Gastroesophageal sphincter (tissue), 4 donors: Measurements from ENCODE around the gene AMER3. TPM values are rescaled to one million over a fixed set of nuclear protein-coding genes. Genes with fewer than 3 reads are reported as not detected.

ENCODE experiments used
- ATAC-seq: fragments of 150-250 bp; one replicate; pipeline ENCODE4 v1.9.1; 2016; ENCODE audit warnings: mild to moderate bottlenecking, moderate library complexity
- H3K27ac ChIP-seq, 4 donors: fragments of 200-600 bp; sonication (generic) in 3 of 4; 1 replicate in 3 of 4; 2 replicates in 1 of 4; pipeline ENCODE4 v1.5.1; 2016 to 2019
- H3K27me3 ChIP-seq: fragments of 200-600 bp; sonication (generic); one replicate; pipeline ENCODE4 v1.5.1; 2019
- H3K36me3 ChIP-seq, 2 donors: fragments of 200-600 bp; sonication (generic); one replicate each; pipeline ENCODE4 v1.5.1; 2019; ENCODE audit warnings: control low read depth in 1 of 2
- H3K4me1 ChIP-seq, 3 donors: fragments of 200-600 bp; sonication (generic); 1 replicate in 2 of 3; 2 replicates in 1 of 3; pipeline ENCODE4 v1.5.1; 2016 to 2019; ENCODE audit warnings: control low read depth in 2 of 3
- H3K4me3 ChIP-seq, 2 donors: fragments of 200-600 bp; sonication (generic); one replicate each; pipeline ENCODE4 v1.5.1; 2019; ENCODE audit warnings: mild to moderate bottlenecking in 1 of 2, moderate library complexity in 1 of 2
- H3K9me3 ChIP-seq, 3 donors: fragments of 200-600 bp; sonication (generic); one replicate each; pipeline ENCODE4 v1.5.1; 2017 to 2019; ENCODE audit warnings: control low read depth in 2 of 3
- EP300 ChIP-seq: sonication (generic); formaldehyde crosslinking; IDR thresholded peaks from one replicate; pipeline ENCODE4 v1.6.1; 2017; ENCODE audit warnings: antibody characterized with exemption, mild to moderate bottlenecking
- POLR2A ChIP-seq, 2 donors: fragments of 450-650 bp; IDR thresholded peaks; one replicate each; pipeline ENCODE4 v1.6.1; 2017; ENCODE audit warnings: antibody characterized with exemption in 2 of 2, mild to moderate bottlenecking in 2 of 2, moderate library complexity in 1 of 2
- POLR2AphosphoS5 ChIP-seq: sonication (generic); formaldehyde crosslinking; IDR thresholded peaks from one replicate; pipeline ENCODE4 v1.6.1; 2017; ENCODE audit warnings: antibody characterized with exemption
- WGBS, 2 donors: methylation state at CpG; one replicate each; pipeline ENCODE4 v1.1.5; 2018; ENCODE audit warnings: low coverage in 1 of 2; 5-methylcytosine and 5-hydroxymethylcytosine counted together
- total RNA-seq, 4 donors: library from RNA; depleted of rRNA; stranded (reverse); fragments of >200 nt; gene quantifications; one replicate each; pipeline ENCODE4 v1.1.0, GENCODE V29; 2016
- TF ChIP-seq, protein P1 (sequence below), 4 experiments: fragments of 200-600 bp in 2 of 4; fragments of 450-650 bp in 2 of 4; sonication (generic) in 1 of 4; IDR thresholded peaks; one replicate each; pipeline ENCODE4 v1.5.1; 2017 to 2019; ENCODE audit warnings: antibody characterized with exemption in 4 of 4, mild to moderate bottlenecking in 2 of 4, moderate library complexity in 2 of 4

The AMER3 gene
- total RNA-seq, 4 donors from 2014 or later: 0.27 TPM; not detected in 3

DNA sequence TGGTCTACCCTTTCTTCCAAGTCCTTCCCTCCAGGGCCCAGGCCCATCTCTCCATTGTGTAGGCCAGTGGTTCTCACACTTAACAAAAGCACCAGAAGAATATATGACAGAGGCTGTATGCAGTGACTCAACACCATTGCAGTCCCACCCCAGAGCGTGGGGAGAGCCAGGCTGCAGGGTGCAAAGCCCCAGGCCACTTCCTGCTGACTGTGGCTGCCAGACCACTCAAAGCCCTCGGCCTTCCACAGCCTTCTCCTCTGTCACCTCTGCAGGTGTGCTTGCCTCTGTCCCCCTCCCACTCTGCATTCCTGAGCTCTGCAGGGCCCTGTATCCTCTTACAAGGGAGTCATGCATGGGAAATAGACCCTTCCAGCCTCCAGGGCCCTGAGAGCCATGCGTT, 41.0 kb downstream of the AMER3 start:
- ATAC-seq: no peak
- no peaks in the 10 kb centered on the region for H3K27me3 ChIP-seq
- H3K36me3 ChIP-seq: no peaks in the 10 kb centered on the region
- H3K4me1 ChIP-seq: peaks cover 0 to 24% (median 4%) of the 10 kb centered on the region in 3 donors
- 80 to 83% methylated on average over 2 to 3 of the region's 3 CpGs for WGBS, 2 donors
- H3K9me3 ChIP-seq: no peaks in the 10 kb centered on the region
- no peak for TF ChIP-seq EP300
- no peak for TF ChIP-seq POLR2A (IDR thresholded peaks at IDR 0.05)
- TF ChIP-seq, protein P1, sequence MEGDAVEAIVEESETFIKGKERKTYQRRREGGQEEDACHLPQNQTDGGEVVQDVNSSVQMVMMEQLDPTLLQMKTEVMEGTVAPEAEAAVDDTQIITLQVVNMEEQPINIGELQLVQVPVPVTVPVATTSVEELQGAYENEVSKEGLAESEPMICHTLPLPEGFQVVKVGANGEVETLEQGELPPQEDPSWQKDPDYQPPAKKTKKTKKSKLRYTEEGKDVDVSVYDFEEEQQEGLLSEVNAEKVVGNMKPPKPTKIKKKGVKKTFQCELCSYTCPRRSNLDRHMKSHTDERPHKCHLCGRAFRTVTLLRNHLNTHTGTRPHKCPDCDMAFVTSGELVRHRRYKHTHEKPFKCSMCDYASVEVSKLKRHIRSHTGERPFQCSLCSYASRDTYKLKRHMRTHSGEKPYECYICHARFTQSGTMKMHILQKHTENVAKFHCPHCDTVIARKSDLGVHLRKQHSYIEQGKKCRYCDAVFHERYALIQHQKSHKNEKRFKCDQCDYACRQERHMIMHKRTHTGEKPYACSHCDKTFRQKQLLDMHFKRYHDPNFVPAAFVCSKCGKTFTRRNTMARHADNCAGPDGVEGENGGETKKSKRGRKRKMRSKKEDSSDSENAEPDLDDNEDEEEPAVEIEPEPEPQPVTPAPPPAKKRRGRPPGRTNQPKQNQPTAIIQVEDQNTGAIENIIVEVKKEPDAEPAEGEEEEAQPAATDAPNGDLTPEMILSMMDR (IDR thresholded peaks at IDR 0.05): no peak
- TF ChIP-seq POLR2AphosphoS5: no peak
- no peak overlapping the region for H3K27ac ChIP-seq
- H3K4me3 ChIP-seq: no peak overlapping the region

- WGBS, 2 donors: no CpG with 5 or more reads among the region's 96 CpGs
- Histone ChIP-seq H3K9me3 (no peaks in the 10 kb centered on the region), H3K36me3 (no peaks in the 10 kb centered on the region), H3K4me3 (peak overlapping the region; percentile 54 to 94), H3K27me3 (no peaks in the 10 kb centered on the region), H3K27ac (peak overlapping the region; percentile 86 to 96 (median 93)), H3K4me1 (peaks cover 0 to 24% (median 4%) of the 10 kb centered on the region in 3 donors)
- TF ChIP-seq POLR2AphosphoS5 (peak; percentile 13), EP300 (no peak), POLR2A (IDR thresholded peaks at IDR 0.05) (peak; percentile 41 to 47)
- TF ChIP-seq, protein P1 (IDR thresholded peaks at IDR 0.05): peak; percentile 79 to 92 (median 90)
- ATAC-seq: peak; percentile 95
Observed at GRCh38 chr2:130797493-130798435, 42.4 kb downstream of the AMER3 start.

DNA sequence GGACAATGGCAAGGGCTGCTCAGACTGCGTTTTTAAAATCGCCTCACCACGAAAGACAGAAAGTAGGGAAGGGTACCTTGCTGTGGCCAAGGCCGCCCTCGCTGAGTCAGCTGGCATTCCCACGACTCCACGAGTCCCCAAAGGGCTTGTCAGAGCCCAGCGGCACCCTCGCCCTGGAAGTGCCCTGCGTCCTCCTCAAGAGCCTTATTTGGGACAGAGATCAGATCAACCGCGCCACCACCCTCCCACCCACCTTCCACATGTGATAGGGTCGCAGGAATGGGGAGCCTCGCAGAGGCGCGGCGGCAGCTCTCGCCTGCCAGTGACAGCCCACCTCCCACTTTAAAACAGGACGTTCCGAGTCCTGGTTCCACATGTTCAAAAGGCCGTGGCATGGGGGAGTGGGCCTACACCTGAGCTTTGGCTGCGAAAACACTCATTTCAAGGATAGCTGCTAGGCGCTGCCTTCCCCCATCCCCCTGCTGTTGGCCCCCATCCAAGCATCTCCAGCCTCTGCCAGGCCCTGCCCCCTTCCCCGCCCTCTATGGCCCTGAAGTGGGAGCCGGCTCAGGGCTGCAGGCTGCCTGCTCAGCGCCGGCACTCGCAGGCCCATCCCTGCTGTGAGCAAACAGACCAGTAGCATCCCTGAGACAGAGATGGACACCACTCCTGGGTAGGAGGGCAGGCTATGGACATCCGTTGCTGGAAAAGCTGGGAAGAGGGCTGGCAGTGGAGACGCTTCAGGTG, 43.3 kb downstream of the AMER3 start:
- H3K27me3 ChIP-seq: no peaks in the 10 kb centered on the region
- H3K9me3 ChIP-seq: no peaks in the 10 kb centered on the region
- 40 to 50% methylated on average over 6 to 7 of the region's 30 CpGs for WGBS, 2 donors
- H3K36me3 ChIP-seq: no peaks in the 10 kb centered on the region
- TF ChIP-seq POLR2A (IDR thresholded peaks at IDR 0.05) (no peak), POLR2AphosphoS5 (no peak), EP300 (no peak)
- TF ChIP-seq, protein P1 (IDR thresholded peaks at IDR 0.05): no peak
- peak overlapping the region; percentile 54 to 94 for H3K4me3 ChIP-seq
- peaks cover 0 to 24% (median 4%) of the 10 kb centered on the region in 3 donors for H3K4me1 ChIP-seq
- ATAC-seq: no peak
- peak overlapping the region; percentile 86 to 96 (median 93) for H3K27ac ChIP-seq

DNA sequence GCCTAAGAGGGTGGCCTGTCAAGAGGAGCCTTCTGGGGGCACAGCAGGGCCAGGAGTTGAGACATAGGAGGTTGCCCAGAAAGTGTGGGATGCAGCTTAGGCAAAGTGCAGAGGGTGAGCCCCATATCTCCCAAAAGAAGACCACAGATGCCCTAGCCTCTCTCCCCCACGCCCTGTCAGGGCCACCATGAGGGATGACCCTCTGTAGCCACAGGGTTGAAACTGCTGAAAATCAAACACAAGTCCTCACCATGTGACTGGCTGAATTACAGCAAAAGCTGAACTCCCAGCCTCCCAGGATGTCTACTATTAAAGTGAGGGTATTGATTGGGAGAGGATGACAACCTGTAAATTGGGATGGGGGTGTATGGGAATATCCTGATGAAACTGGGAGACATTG, 44.0 kb downstream of the AMER3 start:
- TF ChIP-seq POLR2AphosphoS5 (no peak), EP300 (no peak), POLR2A (IDR thresholded peaks at IDR 0.05) (no peak)
- TF ChIP-seq, protein P1 (IDR thresholded peaks at IDR 0.05): no peak
- ATAC-seq: no peak
- Histone ChIP-seq H3K27me3 (no peaks in the 10 kb centered on the region), H3K4me3 (no peak overlapping the region), H3K36me3 (no peaks in the 10 kb centered on the region), H3K4me1 (peaks cover 0 to 24% (median 4%) of the 10 kb centered on the region in 3 donors), H3K27ac (no peak overlapping the region), H3K9me3 (no peaks in the 10 kb centered on the region)
- WGBS, 2 donors: 100% methylated on average over 1 of the region's 1 CpG; no CpG with 5 or more reads in 1 of the 2 donors
